OCI-M2 (cell line): Measurements from ENCODE around the gene GABRB3.

Source experiments
- DNase-seq: peaks from one replicate; lab custom pipeline; 2025; ENCODE audit not compliant: unreplicated experiment; lab: John Stamatoyannopoulos, UW

Gene GABRB3

GRCh38 chr15:26679927-26680326, 92.9 kb downstream of the GABRB3 start:
- no peak for DNase-seq

- DNase-seq = no peak
These were observed 96.8 kb downstream of the GABRB3 start for GRCh38 chr15:26676115-26676514.

GRCh38 chr15:26674467-26674866, 98.4 kb downstream of the GABRB3 start:
- no peak for DNase-seq

- DNase-seq = no peak
These were observed 99.4 kb downstream of the GABRB3 start for GRCh38 chr15:26673445-26673844.

- DNase-seq = no peak
These were observed 102.8 kb downstream of the GABRB3 start for GRCh38 chr15:26670116-26670515.

GRCh38 chr15:26667222-26667988, 105.5 kb downstream of the GABRB3 start:
- DNase-seq = no peak

GRCh38 chr15:26665957-26666791, 106.7 kb downstream of the GABRB3 start:
- DNase-seq = no peak

- no peak for DNase-seq
These were observed 110.6 kb downstream of the GABRB3 start for GRCh38 chr15:26662283-26662682.

- no peak for DNase-seq
These were observed 111.1 kb downstream of the GABRB3 start for GRCh38 chr15:26661748-26662147.

GRCh38 chr15:26661107-26661506, 111.8 kb downstream of the GABRB3 start:
- DNase-seq = no peak

- DNase-seq = no peak
These were observed 112.6 kb downstream of the GABRB3 start for GRCh38 chr15:26660241-26660640.

GRCh38 chr15:26658290-26658689, 114.6 kb downstream of the GABRB3 start:
- DNase-seq = no peak

GRCh38 chr15:26656080-26656479, 116.8 kb downstream of the GABRB3 start:
- no peak for DNase-seq

- no peak for DNase-seq
These were observed 121.0 kb downstream of the GABRB3 start for GRCh38 chr15:26651909-26652308.

GRCh38 chr15:26648676-26649075, 124.2 kb downstream of the GABRB3 start:
- DNase-seq = no peak

- DNase-seq = no peak
These were observed 127.9 kb downstream of the GABRB3 start for GRCh38 chr15:26644948-26645347.

- DNase-seq = no peak
These were observed 131.7 kb downstream of the GABRB3 start for GRCh38 chr15:26641144-26641543.

GRCh38 chr15:26640601-26641000, 132.3 kb downstream of the GABRB3 start:
- no peak for DNase-seq

- DNase-seq = no peak
These were observed 132.9 kb downstream of the GABRB3 start for GRCh38 chr15:26639966-26640365.

GRCh38 chr15:26635614-26636013, 137.3 kb downstream of the GABRB3 start:
- no peak for DNase-seq

GRCh38 chr15:26635105-26635504, 137.8 kb downstream of the GABRB3 start:
- DNase-seq = no peak

- no peak for DNase-seq
These were observed 138.5 kb downstream of the GABRB3 start for GRCh38 chr15:26634319-26634718.
